ENCODE data around the gene TRIM51G.
"Not testable (repeated sequence)": the region's sequence is repeated elsewhere in the genome, so short reads cannot be mapped to it uniquely, and the experiment has no call there.

TRIM51G gene, protein sequence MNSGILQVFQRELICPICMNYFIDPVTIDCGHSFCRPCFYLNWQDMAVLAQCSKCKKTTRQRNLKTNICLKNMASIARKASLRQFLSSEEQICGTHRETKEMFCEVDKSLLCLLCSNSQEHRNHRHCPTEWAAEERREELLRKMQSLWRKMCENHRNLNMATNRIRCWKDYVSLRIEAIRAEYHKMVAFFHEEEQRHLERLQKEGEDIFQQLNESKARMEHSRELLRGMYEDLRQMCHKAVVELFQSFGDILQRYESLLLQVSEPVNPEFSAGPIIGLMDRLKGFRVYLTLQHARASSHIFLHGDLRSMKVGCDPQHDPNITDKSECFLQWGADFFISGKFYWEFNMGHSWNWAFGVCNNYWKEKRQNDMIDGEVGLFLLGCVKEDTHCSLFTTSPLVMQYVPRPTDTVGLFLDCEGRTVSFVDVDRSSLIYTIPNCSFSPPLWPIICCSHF

DNA sequence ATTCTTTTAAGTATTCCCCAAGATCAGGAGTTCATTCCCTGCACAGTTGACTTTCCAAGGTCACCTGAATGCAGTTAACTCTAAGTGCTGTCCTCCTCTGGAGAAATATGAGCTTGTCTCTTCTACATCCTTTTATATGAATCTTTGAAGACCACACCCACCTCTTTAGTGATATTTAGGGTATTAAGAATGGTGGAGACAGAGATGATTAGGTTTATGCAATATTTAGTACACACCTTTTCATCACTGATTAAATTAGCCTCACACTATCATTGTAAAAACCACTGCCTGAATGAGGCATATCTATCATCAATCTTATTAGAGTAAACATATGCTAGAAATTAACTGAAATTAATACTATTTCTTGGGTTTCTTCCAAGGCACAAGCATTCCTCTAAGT, at the start of gene TRIM51G:
TSS of gene TRIM51G (minus strand) at position 101 of the 400 bp plus-strand sequence. CDS start 2,190 bp downstream, outside the sequence.
- not testable (repeated sequence) for DNase-seq (ENCODE audit: low read depth in 2 of 3, low spot score in 2 of 3)

DNA sequence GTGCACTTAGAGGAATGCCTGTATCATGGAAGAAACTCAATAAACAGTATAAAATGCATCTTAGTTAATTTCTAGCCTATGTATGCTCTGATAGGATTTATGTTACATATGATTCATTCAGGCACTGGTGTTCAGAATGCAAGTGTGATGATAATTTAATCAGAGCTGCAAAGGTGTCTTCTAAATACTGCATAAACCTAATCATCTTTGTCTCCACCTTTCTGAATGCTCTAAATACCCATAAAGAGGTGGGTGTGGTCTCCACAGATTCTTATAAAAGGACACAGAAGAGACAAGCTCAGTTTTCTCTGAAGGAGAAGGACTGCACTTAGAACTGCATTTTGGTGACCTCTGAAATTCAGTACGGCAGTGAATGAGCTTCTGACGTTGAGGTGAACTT, 44.8 kb upstream of the TRIM51G start, which contains the start of gene TRIM49B:
TSS of gene TRIM49B (plus strand) at position 301 of the 400 bp plus-strand sequence. CDS start 2,777 bp downstream, outside the sequence.
- not testable (repeated sequence) for DNase-seq (ENCODE audit: low read depth in 2 of 3, low spot score in 2 of 3)

DNA sequence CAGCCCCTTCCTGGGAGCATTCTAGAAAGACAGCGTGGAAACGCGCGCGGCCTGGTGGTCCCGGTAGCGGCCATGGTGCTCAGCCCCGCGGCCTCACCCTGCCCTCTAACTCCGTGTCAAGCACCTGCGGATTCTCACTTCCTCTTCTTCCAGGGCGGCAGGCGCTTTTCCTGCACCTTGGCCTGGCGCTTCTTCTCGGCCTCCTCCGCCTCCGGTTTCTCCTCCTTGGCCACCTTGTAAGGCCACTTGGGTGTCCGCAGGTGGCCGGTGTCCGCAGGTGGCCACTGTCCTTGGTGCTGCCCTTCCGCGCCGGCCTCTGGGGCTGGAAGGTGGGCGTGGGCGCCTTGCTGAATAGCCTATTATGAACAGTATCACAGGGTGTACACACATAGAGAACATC, 15.1 kb downstream of the TRIM51G start:
- DNase-seq (ENCODE audit: low read depth in 2 of 3, low spot score in 2 of 3), result not testable (repeated sequence)

DNA sequence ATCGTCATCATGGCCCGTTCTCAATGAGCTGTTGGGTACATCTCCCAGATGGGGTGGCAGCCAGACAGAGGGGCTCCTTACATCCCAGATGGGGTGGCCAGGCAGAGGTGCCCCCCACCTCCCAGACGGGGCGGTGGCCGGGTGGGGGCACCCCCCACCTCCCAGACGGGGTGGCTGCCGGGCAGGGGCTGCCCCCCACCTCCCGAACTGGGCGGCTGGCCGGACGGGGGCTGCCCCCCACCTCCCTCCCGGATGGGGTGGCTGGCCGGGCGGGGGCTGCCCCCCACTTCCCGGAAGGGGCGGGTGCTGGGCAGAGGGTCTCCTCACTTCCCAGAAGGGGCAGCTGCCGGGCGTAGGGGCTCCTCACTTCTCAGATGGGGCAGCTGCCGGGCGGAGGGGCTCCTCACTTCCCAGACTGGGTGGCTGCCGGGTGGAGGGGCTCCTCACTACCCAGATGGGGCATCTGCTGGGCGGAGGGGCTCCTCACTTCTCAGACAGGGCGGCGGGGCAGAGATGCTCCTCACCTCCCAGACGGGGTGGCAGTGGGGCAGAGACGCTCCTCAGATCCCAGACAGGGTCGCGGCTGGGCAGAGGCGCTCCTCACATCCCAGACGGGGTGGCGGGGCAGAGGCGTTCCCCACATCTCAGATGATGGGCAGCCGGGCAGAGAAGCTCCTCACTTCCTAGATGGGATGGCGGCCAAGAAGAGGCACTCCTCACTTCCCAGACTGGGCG, 28.2 kb downstream of the TRIM51G start:
- not testable (repeated sequence) for DNase-seq (ENCODE audit: low read depth in 2 of 3, low spot score in 2 of 3)

DNA sequence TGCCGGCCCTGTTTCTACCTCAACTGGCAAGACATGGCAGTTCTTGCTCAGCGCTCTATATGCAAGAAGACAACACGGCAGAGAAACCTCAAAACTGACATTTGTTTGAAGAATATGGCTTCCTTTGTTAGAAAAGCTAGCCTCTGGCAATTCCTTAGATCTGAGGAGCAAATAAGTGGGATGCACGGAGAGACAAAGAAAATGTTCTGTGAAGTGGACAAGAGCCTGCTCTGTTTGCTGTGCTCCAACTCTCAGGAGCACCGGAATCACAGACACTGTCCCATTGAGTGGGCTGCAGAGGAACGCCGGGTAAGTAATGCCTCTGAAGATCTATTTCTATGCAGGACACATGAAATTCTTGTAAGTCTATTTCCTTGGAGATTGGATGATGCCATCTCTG, 37.9 kb downstream of the TRIM51G start:
- not testable (repeated sequence) for DNase-seq (ENCODE audit: low read depth in 2 of 3, low spot score in 2 of 3)

All from activated CD8-positive, alpha-beta memory T cell treated with anti-CD3 and anti-CD28 coated beads for 48 hours (primary cell).